DMS114 treated with DMSO at 0.1 percent for 48 hours (cell line): ENCODE data around the gene HUNK.
"Not testable (repeated sequence)": the region's sequence is repeated elsewhere in the genome, so short reads cannot be mapped to it uniquely, and the experiment has no call there.

ENCODE experiments used
- DNase-seq: peaks from one replicate; lab custom pipeline; 2025; ENCODE audit not compliant: unreplicated experiment; lab: John Stamatoyannopoulos, UW

The HUNK gene

GRCh38 chr21:31872452-31873274 is at the start of gene HUNK:
Gene HUNK, plus strand, starts transcription at chr21:31873020. Its CDS starts 655 bp downstream, at chr21:31873675.
- peak; percentile 15 for DNase-seq

GRCh38 chr21:31829736-31830472 is 42.9 kb upstream of the HUNK start:
- DNase-seq, result no peak

- no peak for DNase-seq
Measured at GRCh38 chr21:31830701-31831100, 42.1 kb upstream of the HUNK start.

DNA sequence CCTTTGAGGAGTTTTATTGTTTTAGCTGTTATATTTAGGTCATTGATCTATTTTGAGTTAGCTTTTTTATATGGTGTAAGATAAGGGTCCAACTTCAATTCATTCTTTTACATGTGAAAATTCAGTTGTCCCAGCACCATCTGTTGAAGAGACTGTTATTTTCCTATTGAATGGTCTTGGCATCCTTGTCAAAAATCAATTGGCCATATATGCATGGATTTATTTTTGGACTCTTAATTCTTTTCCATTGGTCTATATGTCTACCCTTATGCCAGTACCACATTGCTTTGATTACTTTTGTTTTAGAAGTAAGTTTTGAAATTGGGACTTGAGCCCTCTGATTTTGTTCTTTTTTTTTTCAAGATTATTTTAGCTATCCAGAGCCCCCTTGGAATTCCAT is 35.8 kb upstream of the HUNK start:
- DNase-seq, result no peak

DNA sequence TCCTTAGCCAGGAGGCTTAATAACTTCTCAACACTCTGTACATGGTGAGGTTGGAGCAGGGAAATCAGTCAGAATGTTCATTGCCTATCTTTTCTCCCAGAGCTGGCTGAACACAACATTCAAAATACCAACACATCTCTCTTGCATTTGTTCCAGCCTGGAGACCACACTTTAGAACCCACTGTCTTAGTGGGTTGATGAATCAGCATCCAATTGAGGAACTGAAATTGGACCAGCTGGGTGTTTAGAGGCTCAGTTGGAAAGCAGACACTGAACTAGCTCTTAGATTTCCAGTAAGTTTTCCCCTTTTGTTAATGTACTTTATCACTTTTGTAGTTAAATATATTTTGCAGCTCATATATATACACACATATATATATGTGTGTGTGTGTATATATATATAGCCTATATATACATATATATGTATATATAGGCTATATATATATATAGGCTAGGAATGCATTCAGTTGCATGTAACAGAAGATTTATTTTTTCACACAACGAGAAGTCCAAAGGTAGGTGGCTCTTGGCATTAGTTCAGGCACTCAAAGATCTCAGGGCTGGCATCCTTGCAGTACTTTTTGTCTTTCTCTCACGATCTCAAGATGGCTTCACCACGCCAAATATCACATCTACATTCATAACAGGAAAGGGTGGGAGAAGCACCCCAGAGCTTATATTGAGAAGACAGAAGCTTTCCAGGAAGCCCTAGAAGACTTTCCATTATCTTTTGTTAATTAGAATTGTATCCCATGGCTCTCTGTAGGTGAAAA is 35.0 kb upstream of the HUNK start:
- DNase-seq, result no peak

- no peak for DNase-seq
Measured at GRCh38 chr21:31838586-31839355, 34.0 kb upstream of the HUNK start.

- no peak for DNase-seq
Measured at GRCh38 chr21:31844206-31844605, 28.6 kb upstream of the HUNK start.

DNA sequence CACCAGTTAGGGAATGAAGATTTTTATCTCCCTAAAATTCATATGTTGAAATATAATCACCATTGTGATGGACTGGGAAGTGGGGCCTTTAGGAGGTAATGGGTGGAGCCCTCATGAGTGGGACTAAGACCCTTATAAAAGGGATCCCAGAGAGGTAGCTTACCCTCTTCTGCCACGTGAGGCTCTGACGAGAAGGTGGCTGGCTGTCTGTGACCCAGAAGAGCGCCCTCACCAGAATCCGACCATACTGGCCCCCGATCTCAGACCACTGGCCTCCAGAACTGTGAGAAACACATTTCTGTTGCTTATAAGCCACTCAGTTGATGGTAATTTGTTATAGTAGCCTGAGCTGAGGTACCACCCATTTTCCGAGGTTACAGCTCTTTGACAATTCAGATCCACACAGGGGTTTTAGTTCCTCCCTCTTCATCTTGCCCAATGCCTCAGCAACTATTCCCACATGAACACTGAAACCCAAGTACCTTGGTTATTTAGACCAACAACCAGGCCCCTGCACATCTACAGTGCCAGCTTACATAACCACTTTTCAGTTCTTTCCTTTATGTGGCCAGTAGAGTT is 27.6 kb upstream of the HUNK start:
- no peak for DNase-seq

DNA sequence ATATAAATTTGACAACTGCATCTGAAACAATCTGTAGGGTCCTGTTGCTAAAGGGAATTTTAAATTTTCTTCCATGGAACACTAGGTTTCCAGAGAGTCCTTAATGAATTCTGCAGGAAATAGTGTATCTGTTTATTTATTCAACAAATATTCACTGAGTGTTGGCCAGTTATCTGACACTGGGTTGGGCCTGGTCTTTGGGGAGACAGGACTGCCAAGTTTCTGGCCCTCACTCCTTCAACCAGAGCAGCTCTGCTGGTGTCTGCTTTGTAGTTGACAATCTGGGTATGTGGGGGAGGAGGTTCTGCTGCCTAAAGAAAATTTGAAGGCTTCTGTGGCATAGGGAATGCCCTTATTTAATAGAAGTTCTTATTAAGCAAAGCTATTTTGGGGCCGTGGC is 26.1 kb upstream of the HUNK start:
- DNase-seq, result no peak

GRCh38 chr21:31847761-31848160 is 25.1 kb upstream of the HUNK start:
- no peak for DNase-seq

DNA sequence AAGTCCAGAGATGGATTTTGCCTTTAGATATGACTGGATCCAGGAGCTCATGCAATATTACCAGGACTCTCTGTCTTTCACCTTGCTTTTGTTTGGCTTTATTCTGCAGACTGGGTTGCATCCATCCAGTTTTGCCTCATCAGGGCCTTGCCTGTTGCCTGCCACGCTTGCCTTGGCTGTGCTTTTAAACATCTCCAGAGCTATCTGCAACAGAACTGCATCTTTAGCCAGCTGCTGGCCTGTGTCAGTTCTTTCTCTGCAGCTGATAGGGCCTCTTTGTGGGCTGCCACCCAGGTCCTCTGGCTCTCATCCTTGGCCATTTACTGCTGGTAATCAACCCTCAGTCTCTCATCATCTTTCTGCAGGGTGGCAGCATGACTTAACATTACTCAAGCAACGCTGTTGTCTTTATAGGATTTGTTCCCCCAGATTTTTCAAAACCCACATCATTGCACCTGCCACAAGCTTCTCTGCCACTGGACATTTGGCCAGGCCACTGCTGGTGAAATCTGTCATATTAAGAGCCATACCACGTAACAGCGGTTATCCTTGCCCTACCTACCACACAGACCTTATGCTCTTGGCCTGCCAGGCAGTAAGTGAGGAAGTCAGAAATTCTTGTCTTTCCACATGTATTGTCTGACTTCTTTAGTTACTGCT is 24.4 kb upstream of the HUNK start:
- DNase-seq, result no peak

- no peak for DNase-seq
Measured at GRCh38 chr21:31850886-31851285, 21.9 kb upstream of the HUNK start.

- DNase-seq, result no peak
Measured at GRCh38 chr21:31855180-31855579, 17.6 kb upstream of the HUNK start.

- no peak for DNase-seq
Measured at GRCh38 chr21:31857096-31857495, 15.7 kb upstream of the HUNK start.

- DNase-seq, result not testable (repeated sequence)
Measured at GRCh38 chr21:31857631-31858030, 15.2 kb upstream of the HUNK start.

- DNase-seq, result no peak
Measured at GRCh38 chr21:31860851-31861250, 12.0 kb upstream of the HUNK start.

GRCh38 chr21:31862078-31862477 is 10.7 kb upstream of the HUNK start:
- DNase-seq, result no peak

GRCh38 chr21:31865429-31865970 is 7.3 kb upstream of the HUNK start:
- no peak for DNase-seq

GRCh38 chr21:31866077-31866511 is 6.7 kb upstream of the HUNK start:
- peak; percentile 17 for DNase-seq

DNA sequence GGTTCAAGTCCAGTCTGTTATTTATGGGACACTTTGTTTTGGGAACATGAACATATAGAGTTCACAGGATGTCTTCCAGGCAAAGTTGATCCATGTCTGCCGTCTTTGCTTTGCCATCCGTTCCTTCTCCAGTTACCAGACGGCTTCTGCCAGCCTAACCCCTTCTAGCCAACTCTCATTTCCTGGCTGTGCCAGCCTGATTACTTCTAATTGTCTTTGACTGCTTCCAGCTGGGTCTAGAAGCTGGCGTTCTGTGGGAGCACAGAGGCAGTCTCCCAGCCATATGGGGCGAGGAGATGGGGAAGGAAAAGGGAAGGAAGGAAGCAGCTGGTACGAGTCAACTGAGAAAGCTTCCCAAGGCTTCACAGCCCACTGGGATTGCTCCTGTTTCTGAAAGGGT is 3.1 kb upstream of the HUNK start:
- DNase-seq, result no peak
